Neural cell (in vitro differentiated cells): ENCODE data around the gene MEGF6. TPM values are rescaled to one million over a fixed set of nuclear protein-coding genes. Genes with fewer than 3 reads are reported as not detected.

ENCODE experiments used
- H2AFZ ChIP-seq: fragments of 200-600, 300-800 bp; sonication (generic), shearing (Covaris generic); 2 replicates; pipeline ENCODE4 v1.6.0; 2014; ENCODE audit warnings: low read depth, mild to moderate bottlenecking, antibody characterized with exemption, low read length, moderate library complexity
- H3F3A ChIP-seq: fragments of 200-600 bp; shearing (Covaris generic); 2 replicates; pipeline ENCODE4 v1.6.1; 2016; ENCODE audit warnings: mild to moderate bottlenecking, moderate library complexity, mixed read lengths, antibody characterized with exemption, low read length; ENCODE audit not compliant: insufficient read depth, poor library complexity, severe bottlenecking
- H3K27ac ChIP-seq: fragments of 200-600, 300-800 bp; sonication (generic), shearing (Covaris generic); 2 replicates; pipeline ENCODE4 v1.5.1; 2014; ENCODE audit warnings: mild to moderate bottlenecking, low read length, moderate library complexity
- H3K27me3 ChIP-seq: fragments of 300-800, 200-600 bp; sonication (generic), shearing (Covaris generic); 2 replicates; pipeline ENCODE4 v1.6.0; 2014; ENCODE audit warnings: mild to moderate bottlenecking, low read depth, low read length, moderate library complexity; ENCODE audit not compliant: insufficient read depth
- H3K36me3 ChIP-seq: fragments of 300-800, 200-600 bp; sonication (generic), shearing (Covaris generic); 2 replicates; pipeline ENCODE4 v1.5.1; 2014; ENCODE audit warnings: mild to moderate bottlenecking, antibody characterized with exemption, low read length, moderate library complexity; ENCODE audit not compliant: insufficient read depth
- H3K4me2 ChIP-seq: fragments of 300-800, 200-600 bp; sonication (generic), shearing (Covaris generic); 2 replicates; pipeline ENCODE4 v1.6.0; 2014; ENCODE audit warnings: mild to moderate bottlenecking, low read length
- H3K4me3 ChIP-seq: fragments of 300-800, 200-600 bp; sonication (generic), shearing (Covaris generic); 2 replicates; pipeline ENCODE4 v1.5.1; 2014; ENCODE audit warnings: mild to moderate bottlenecking, low read length, moderate library complexity
- H3K79me2 ChIP-seq: fragments of 200-600 bp; shearing (Covaris generic); replicated peaks from 2 replicates; pipeline ENCODE4 v1.6.0; 2014; ENCODE audit warnings: mild to moderate bottlenecking, low read length, moderate library complexity; ENCODE audit not compliant: insufficient read depth
- H3K9ac ChIP-seq: fragments of 300-800, 200-600 bp; sonication (generic), shearing (Covaris generic); 2 replicates; pipeline ENCODE4 v1.6.1; 2016; ENCODE audit warnings: mild to moderate bottlenecking, low read length, mixed read lengths
- H3K9me2 ChIP-seq: fragments of 200-600 bp; shearing (Covaris generic); 2 replicates; pipeline ENCODE4 v1.6.1; 2016; ENCODE audit warnings: mild to moderate bottlenecking, low read length, mixed read lengths; ENCODE audit not compliant: insufficient read depth
- H3K9me3 ChIP-seq: fragments of 200-600, 300-800 bp; sonication (generic), shearing (Covaris generic); 2 replicates; pipeline ENCODE4 v1.6.1; 2016; ENCODE audit warnings: mild to moderate bottlenecking, mixed run types, low read length, moderate library complexity, mixed read lengths
- H4K20me1 ChIP-seq: fragments of 200-600 bp; shearing (Covaris generic); 2 replicates; pipeline ENCODE4 v1.6.1; 2016; ENCODE audit warnings: mild to moderate bottlenecking, mixed run types; ENCODE audit not compliant: insufficient read depth
- EP300 ChIP-seq: fragments of 450-650 bp; conservative IDR thresholded peaks from 2 replicates; pipeline ENCODE4 v1.6.1; 2014; ENCODE audit warnings: antibody characterized with exemption, mild to moderate bottlenecking, moderate library complexity; ENCODE audit not compliant: poor library complexity, severe bottlenecking
- EZH2 ChIP-seq: fragments of 200-600, 300-800 bp; shearing (Covaris generic), sonication (generic); IDR thresholded peaks from 2 replicates; pipeline ENCODE4 v1.6.1; 2014; ENCODE audit warnings: antibody characterized with exemption, low read length, borderline replicate concordance, mild to moderate bottlenecking; ENCODE audit not compliant: insufficient read depth, poor library complexity, severe bottlenecking
- MXI1 ChIP-seq: fragments of 450-650 bp; conservative IDR thresholded peaks from 2 replicates; pipeline ENCODE4 v1.6.1; 2014; ENCODE audit warnings: antibody characterized with exemption, mild to moderate bottlenecking; ENCODE audit not compliant: poor library complexity, severe bottlenecking
- POLR2AphosphoS5 ChIP-seq: IDR thresholded peaks from 2 replicates; pipeline ENCODE4 v1.6.1; 2012
- RAD21 ChIP-seq: fragments of 450-650 bp; conservative IDR thresholded peaks from 2 replicates; pipeline ENCODE4 v1.6.1; 2014; ENCODE audit warnings: antibody characterized with exemption, mild to moderate bottlenecking, moderate library complexity
- SMC3 ChIP-seq: fragments of 450-650 bp; conservative IDR thresholded peaks from 2 replicates; pipeline ENCODE4 v1.6.1; 2014; ENCODE audit warnings: antibody characterized with exemption, mild to moderate bottlenecking, moderate library complexity; ENCODE audit not compliant: poor library complexity
- TAF1 ChIP-seq: IDR thresholded peaks from 2 replicates; pipeline ENCODE4 v1.6.1; 2012; ENCODE audit warnings: low read depth
- polyA plus RNA-seq: library from polyadenylated mRNA; depleted of rRNA; stranded (reverse); fragments of >200 nt; gene quantifications from 2 replicates; pipeline ENCODE4 v1.2.3, GENCODE V29; 2014
- TF ChIP-seq, protein P1 (sequence below): IDR thresholded peaks from 2 replicates; pipeline ENCODE4 v1.6.1; 2012; ENCODE audit warnings: borderline replicate concordance
- TF ChIP-seq, protein P2 (sequence below): fragments of 450-650 bp; IDR thresholded peaks from 2 replicates; pipeline ENCODE4 v1.5.1; 2014; ENCODE audit warnings: antibody characterized with exemption, mild to moderate bottlenecking, moderate library complexity; ENCODE audit not compliant: poor library complexity, severe bottlenecking

MEGF6 gene
- polyA plus RNA-seq, 1 donor from 2014 or later, result 6.0 TPM

DNA sequence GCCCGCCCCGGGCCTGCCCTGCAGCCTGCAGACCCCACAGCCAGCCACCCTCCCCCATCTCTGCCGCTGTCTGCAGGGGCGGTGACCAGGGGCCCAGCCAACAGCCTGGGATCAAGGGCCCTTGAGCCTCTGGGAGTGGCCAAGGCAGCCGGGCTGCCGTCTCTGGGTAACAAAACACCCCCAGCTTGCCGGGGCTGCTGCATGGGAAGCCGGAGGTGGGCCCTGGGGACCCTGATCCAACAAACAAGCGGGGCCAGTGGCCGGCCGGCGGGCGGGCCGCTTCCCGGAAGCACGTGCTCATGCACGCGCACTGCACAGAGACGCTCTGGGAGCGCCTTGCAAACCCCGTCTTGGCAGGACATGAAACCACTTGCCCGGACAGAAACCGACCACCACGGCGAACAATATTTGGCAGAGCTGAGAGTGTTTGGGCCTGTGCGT lies 13.2 kb downstream of the MEGF6 start:
- Histone ChIP-seq H3K4me3 (peak overlapping the region; percentile 25), H3F3A (no peaks in the 10 kb centered on the region), H3K9ac (peak overlapping the region; percentile 46), H3K9me2 (no peaks in the 10 kb centered on the region), H2AFZ (no peak overlapping the region), H3K27me3 (no peaks in the 10 kb centered on the region), H3K79me2 (no peaks in the 10 kb centered on the region), H3K4me2 (no peak overlapping the region), H3K27ac (peak overlapping the region; percentile 3), H4K20me1 (no peaks in the 10 kb centered on the region), H3K9me3 (no peaks in the 10 kb centered on the region), H3K36me3 (no peaks in the 10 kb centered on the region)
- TF ChIP-seq, protein P1, sequence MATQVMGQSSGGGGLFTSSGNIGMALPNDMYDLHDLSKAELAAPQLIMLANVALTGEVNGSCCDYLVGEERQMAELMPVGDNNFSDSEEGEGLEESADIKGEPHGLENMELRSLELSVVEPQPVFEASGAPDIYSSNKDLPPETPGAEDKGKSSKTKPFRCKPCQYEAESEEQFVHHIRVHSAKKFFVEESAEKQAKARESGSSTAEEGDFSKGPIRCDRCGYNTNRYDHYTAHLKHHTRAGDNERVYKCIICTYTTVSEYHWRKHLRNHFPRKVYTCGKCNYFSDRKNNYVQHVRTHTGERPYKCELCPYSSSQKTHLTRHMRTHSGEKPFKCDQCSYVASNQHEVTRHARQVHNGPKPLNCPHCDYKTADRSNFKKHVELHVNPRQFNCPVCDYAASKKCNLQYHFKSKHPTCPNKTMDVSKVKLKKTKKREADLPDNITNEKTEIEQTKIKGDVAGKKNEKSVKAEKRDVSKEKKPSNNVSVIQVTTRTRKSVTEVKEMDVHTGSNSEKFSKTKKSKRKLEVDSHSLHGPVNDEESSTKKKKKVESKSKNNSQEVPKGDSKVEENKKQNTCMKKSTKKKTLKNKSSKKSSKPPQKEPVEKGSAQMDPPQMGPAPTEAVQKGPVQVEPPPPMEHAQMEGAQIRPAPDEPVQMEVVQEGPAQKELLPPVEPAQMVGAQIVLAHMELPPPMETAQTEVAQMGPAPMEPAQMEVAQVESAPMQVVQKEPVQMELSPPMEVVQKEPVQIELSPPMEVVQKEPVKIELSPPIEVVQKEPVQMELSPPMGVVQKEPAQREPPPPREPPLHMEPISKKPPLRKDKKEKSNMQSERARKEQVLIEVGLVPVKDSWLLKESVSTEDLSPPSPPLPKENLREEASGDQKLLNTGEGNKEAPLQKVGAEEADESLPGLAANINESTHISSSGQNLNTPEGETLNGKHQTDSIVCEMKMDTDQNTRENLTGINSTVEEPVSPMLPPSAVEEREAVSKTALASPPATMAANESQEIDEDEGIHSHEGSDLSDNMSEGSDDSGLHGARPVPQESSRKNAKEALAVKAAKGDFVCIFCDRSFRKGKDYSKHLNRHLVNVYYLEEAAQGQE, result no peak
- no peak for TF ChIP-seq TAF1
- TF ChIP-seq, protein P2, sequence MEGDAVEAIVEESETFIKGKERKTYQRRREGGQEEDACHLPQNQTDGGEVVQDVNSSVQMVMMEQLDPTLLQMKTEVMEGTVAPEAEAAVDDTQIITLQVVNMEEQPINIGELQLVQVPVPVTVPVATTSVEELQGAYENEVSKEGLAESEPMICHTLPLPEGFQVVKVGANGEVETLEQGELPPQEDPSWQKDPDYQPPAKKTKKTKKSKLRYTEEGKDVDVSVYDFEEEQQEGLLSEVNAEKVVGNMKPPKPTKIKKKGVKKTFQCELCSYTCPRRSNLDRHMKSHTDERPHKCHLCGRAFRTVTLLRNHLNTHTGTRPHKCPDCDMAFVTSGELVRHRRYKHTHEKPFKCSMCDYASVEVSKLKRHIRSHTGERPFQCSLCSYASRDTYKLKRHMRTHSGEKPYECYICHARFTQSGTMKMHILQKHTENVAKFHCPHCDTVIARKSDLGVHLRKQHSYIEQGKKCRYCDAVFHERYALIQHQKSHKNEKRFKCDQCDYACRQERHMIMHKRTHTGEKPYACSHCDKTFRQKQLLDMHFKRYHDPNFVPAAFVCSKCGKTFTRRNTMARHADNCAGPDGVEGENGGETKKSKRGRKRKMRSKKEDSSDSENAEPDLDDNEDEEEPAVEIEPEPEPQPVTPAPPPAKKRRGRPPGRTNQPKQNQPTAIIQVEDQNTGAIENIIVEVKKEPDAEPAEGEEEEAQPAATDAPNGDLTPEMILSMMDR, result no peak
- no peak for TF ChIP-seq EP300
- TF ChIP-seq SMC3, result no peak
- no peak for TF ChIP-seq RAD21
- no peak for TF ChIP-seq POLR2AphosphoS5

DNA sequence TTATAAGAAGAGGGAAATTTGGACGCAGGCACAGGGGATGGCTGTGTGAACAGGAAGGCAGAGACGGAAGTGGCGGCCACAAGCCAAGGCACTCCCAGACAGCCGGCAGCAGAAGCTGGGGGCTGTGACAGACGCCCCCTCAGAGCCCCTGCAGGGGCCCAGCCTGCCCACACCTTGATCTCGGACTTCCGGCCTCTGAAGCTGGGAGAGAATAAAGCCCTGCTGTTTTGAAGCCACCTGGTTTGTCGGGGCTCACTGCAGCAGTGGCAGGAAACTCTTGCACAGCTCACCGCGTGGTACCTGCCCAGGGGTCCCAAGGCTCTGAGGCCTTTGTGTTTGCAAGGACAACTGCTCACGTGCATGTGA lies 13.7 kb downstream of the MEGF6 start:
- Histone ChIP-seq H3K9me2 (no peaks in the 10 kb centered on the region), H3K79me2 (no peaks in the 10 kb centered on the region), H2AFZ (no peak overlapping the region), H3K27ac (no peak overlapping the region), H3K9ac (peak overlapping the region; percentile 46), H3F3A (no peaks in the 10 kb centered on the region), H4K20me1 (no peaks in the 10 kb centered on the region), H3K4me3 (no peak overlapping the region), H3K9me3 (no peaks in the 10 kb centered on the region), H3K36me3 (no peaks in the 10 kb centered on the region), H3K4me2 (no peak overlapping the region), H3K27me3 (no peaks in the 10 kb centered on the region)
- no peak for TF ChIP-seq TAF1
- TF ChIP-seq EP300, result no peak
- no peak for TF ChIP-seq MXI1
- TF ChIP-seq, protein P1, result no peak
- TF ChIP-seq RAD21, result no peak
- TF ChIP-seq EZH2, result no peak
- TF ChIP-seq, protein P2, result no peak
- no peak for TF ChIP-seq POLR2AphosphoS5
- TF ChIP-seq SMC3, result no peak
